HG02588 (cell line): ENCODE results near the gene SEPTIN7.

Source experiments
- ATAC-seq: cut with Tn5 transposase; IDR thresholded peaks from one replicate; pipeline ENCODE4 v1.9.1; 2021; ENCODE audit warnings: mild to moderate bottlenecking, moderate library complexity; ENCODE audit not compliant: unreplicated experiment

Gene SEPTIN7

GRCh38 chr7:35826751-35827150 lies 25.9 kb downstream of the SEPTIN7 start:
- no peak for ATAC-seq

- no peak for ATAC-seq
Measured at GRCh38 chr7:35828817-35829216, 28.0 kb downstream of the SEPTIN7 start.

GRCh38 chr7:35831208-35831607 lies 30.4 kb downstream of the SEPTIN7 start:
- ATAC-seq: no peak

- no peak for ATAC-seq
Measured at GRCh38 chr7:35839860-35840854, 39.3 kb downstream of the SEPTIN7 start.

- ATAC-seq: no peak
Measured at GRCh38 chr7:35846816-35847412, 46.1 kb downstream of the SEPTIN7 start.

GRCh38 chr7:35848725-35849124 lies 47.9 kb downstream of the SEPTIN7 start:
- ATAC-seq: no peak

GRCh38 chr7:35849158-35849831 lies 48.4 kb downstream of the SEPTIN7 start:
- ATAC-seq: no peak

- ATAC-seq: no peak
Measured at GRCh38 chr7:35849954-35850353, 49.1 kb downstream of the SEPTIN7 start.
